Activated naive CD4-positive, alpha-beta T cell treated with anti-CD3 and anti-CD28 coated beads for 36 hours (primary cell): ENCODE measurements around the gene CATSPER1. TPM values are rescaled to one million over a fixed set of nuclear protein-coding genes. Genes with fewer than 3 reads are reported as not detected.

Experiments used
- CTCF ChIA-PET: fragments of 350-600 bp; sonication (Branson Sonifier 250); formaldehyde crosslinking; loops from one replicate; lab custom pipeline; 2021; ENCODE audit warnings: antibody characterized with exemption; lab: Charles Lee
- DNase-seq: peaks from one replicate; pipeline ENCODE4 v3.0.0-alpha.2; 2020
- H3K27ac Mint-ChIP-seq: one replicate; pipeline ENCODE4 v1.8.0; 2021; ENCODE audit warnings: mild to moderate bottlenecking, mixed read lengths
- H3K27me3 Mint-ChIP-seq: one replicate; pipeline ENCODE4 v1.8.0; 2021; ENCODE audit warnings: low read depth, mixed read lengths
- H3K36me3 Mint-ChIP-seq: one replicate; pipeline ENCODE4 v1.8.0; 2021; ENCODE audit warnings: low read depth, mixed read lengths
- H3K4me1 Mint-ChIP-seq: one replicate; pipeline ENCODE4 v1.8.0; 2021; ENCODE audit warnings: low read depth, mixed read lengths
- H3K4me3 Mint-ChIP-seq: one replicate; pipeline ENCODE4 v1.8.0; 2021; ENCODE audit warnings: mild to moderate bottlenecking, moderate library complexity, mixed read lengths
- H3K9me3 Mint-ChIP-seq: one replicate; pipeline ENCODE4 v1.8.0; 2021; ENCODE audit warnings: mixed read lengths
- intact Hi-C: fragments of 100-400 bp; cut with micrococcal nuclease; formaldehyde crosslinking; loops from one replicate; pipeline ENCODE4 v1.15.1; 2023
- total RNA-seq, 2 experiments: library from RNA; stranded (reverse); gene quantifications; one replicate each; pipeline ENCODE4 v1.2.3, GENCODE V29; 2021

The CATSPER1 gene
- total RNA-seq, 2 experiments from 2014 or later: not detected

- CTCF ChIA-PET: interaction anchor here (0.5 to 6.7 kb wide), 11 partner anchors 9 to 302 kb away, joined by 3 to 58 read pairs (median 4); partner anchors contain the start of gene PACS1
- no peak for DNase-seq
- Mint-ChIP-seq H3K4me3 (peak overlapping the region; percentile 99), H3K36me3 (peaks cover 26% of the 10 kb centered on the region), H3K9me3 (no peaks in the 10 kb centered on the region), H3K4me1 (peaks cover 39% of the 10 kb centered on the region), H3K27me3 (peaks cover 7% of the 10 kb centered on the region), H3K27ac (peak overlapping the region; percentile 96)
- intact Hi-C loops: loop anchor here (5.0 kb wide), 1 partner anchor 159 kb away; the partner anchor contains the start of gene CCDC85B
Observed at GRCh38 chr11:66051371-66051765, 25.1 kb upstream of the CATSPER1 start.

GRCh38 chr11:66050581-66051231 is 24.4 kb upstream of the CATSPER1 start:
- Mint-ChIP-seq H3K4me3 (peak overlapping the region; percentile 99), H3K4me1 (peaks cover 40% of the 10 kb centered on the region), H3K36me3 (peaks cover 22% of the 10 kb centered on the region), H3K27me3 (peaks cover 7% of the 10 kb centered on the region), H3K27ac (peak overlapping the region; percentile 96), H3K9me3 (no peaks in the 10 kb centered on the region)
- CTCF ChIA-PET: interaction anchor here (0.5 to 6.7 kb wide), 9 partner anchors 11 to 302 kb away, joined by 3 to 58 read pairs (median 5); no protein-coding TSS in a partner anchor
- intact Hi-C loops: loop anchor here (5.0 kb wide), 1 partner anchor 158 kb away; the partner anchor contains the start of gene CCDC85B
- no peak for DNase-seq

- no peak within 1 kb of the TSS for H3K27ac Mint-ChIP-seq
- CTCF ChIA-PET: interaction anchor here (5.3 kb wide), 1 partner anchor 19 kb away, joined by 37 read pairs; no protein-coding TSS in a partner anchor
- peaks cover 43% of the 10 kb centered on the region for H3K4me1 Mint-ChIP-seq
- H3K4me3 Mint-ChIP-seq: no peak within 1 kb of the TSS
- H3K9me3 Mint-ChIP-seq: no peaks in the 10 kb centered on the region
- DNase-seq: no peak
- intact Hi-C loops: no loop called here
- peaks cover 7% of the 10 kb centered on the region for H3K27me3 Mint-ChIP-seq
- peaks cover 13% of the 10 kb centered on the region for H3K36me3 Mint-ChIP-seq
Observed at GRCh38 chr11:66048547-66049323, 22.5 kb upstream of the CATSPER1 start, which contains the start of gene GAL3ST3. TSS of gene GAL3ST3 (minus strand) at chr11:66049161. CDS start at chr11:66045415, 3,746 bp downstream.

GRCh38 chr11:66047541-66048365 is 21.5 kb upstream of the CATSPER1 start:
- no peak overlapping the region for H3K27ac Mint-ChIP-seq
- H3K4me1 Mint-ChIP-seq: peaks cover 36% of the 10 kb centered on the region
- intact Hi-C loops: no loop called here
- peaks cover 7% of the 10 kb centered on the region for H3K27me3 Mint-ChIP-seq
- H3K9me3 Mint-ChIP-seq: no peaks in the 10 kb centered on the region
- CTCF ChIA-PET: interaction anchor here (0.8 to 5.3 kb wide), 4 partner anchors 9 to 26 kb away, joined by 3 to 37 read pairs (median 12); no protein-coding TSS in a partner anchor
- H3K36me3 Mint-ChIP-seq: peaks cover 7% of the 10 kb centered on the region
- no peak for DNase-seq
- H3K4me3 Mint-ChIP-seq: no peak overlapping the region

- CTCF ChIA-PET: interaction anchor here (0.8 to 5.3 kb wide), 8 partner anchors 8 to 25 kb away, joined by 3 to 37 read pairs (median 16); partner anchors contain the start of gene SF3B2
- Mint-ChIP-seq H3K27me3 (peaks cover 7% of the 10 kb centered on the region), H3K27ac (no peak overlapping the region), H3K4me3 (no peak overlapping the region), H3K9me3 (no peaks in the 10 kb centered on the region), H3K36me3 (no peaks in the 10 kb centered on the region), H3K4me1 (peaks cover 29% of the 10 kb centered on the region)
- intact Hi-C loops: no loop called here
- no peak for DNase-seq
Observed at GRCh38 chr11:66046901-66047300, 20.6 kb upstream of the CATSPER1 start.

GRCh38 chr11:66045177-66045639 is 18.9 kb upstream of the CATSPER1 start:
- no peaks in the 10 kb centered on the region for H3K36me3 Mint-ChIP-seq
- peaks cover 19% of the 10 kb centered on the region for H3K4me1 Mint-ChIP-seq
- no peaks in the 10 kb centered on the region for H3K9me3 Mint-ChIP-seq
- intact Hi-C loops: no loop called here
- CTCF ChIA-PET: interaction anchor here (0.5 to 5.3 kb wide), 28 partner anchors 9 to 276 kb away, joined by 3 to 37 read pairs (median 5); partner anchors contain the start of genes CATSPER1, CCDC85B, FIBP and FOSL1
- H3K4me3 Mint-ChIP-seq: peak overlapping the region; percentile 12
- peak; percentile 88 for DNase-seq
- H3K27me3 Mint-ChIP-seq: peaks cover 7% of the 10 kb centered on the region
- H3K27ac Mint-ChIP-seq: peak overlapping the region; percentile 42

GRCh38 chr11:66044757-66045156 is 18.5 kb upstream of the CATSPER1 start:
- peak; percentile 27 for DNase-seq
- CTCF ChIA-PET: interaction anchor here (0.6 to 5.3 kb wide), 27 partner anchors 8 to 275 kb away, joined by 3 to 37 read pairs (median 5); partner anchors contain the start of genes CATSPER1, CCDC85B, FIBP and FOSL1
- Mint-ChIP-seq H3K9me3 (no peaks in the 10 kb centered on the region), H3K36me3 (no peaks in the 10 kb centered on the region), H3K4me1 (peaks cover 19% of the 10 kb centered on the region), H3K27ac (peak overlapping the region; percentile 42), H3K4me3 (peak overlapping the region; percentile 8), H3K27me3 (peaks cover 7% of the 10 kb centered on the region)
- intact Hi-C loops: no loop called here

GRCh38 chr11:66042996-66043906 is 17.0 kb upstream of the CATSPER1 start:
- Mint-ChIP-seq H3K27ac (no peak overlapping the region), H3K9me3 (no peaks in the 10 kb centered on the region), H3K4me1 (peaks cover 12% of the 10 kb centered on the region), H3K36me3 (no peaks in the 10 kb centered on the region), H3K4me3 (no peak overlapping the region), H3K27me3 (peaks cover 2% of the 10 kb centered on the region)
- CTCF ChIA-PET: interaction anchor here (0.6 to 5.3 kb wide), 7 partner anchors 7 to 154 kb away, joined by 3 to 37 read pairs (median 12); partner anchors contain the start of genes CCDC85B, FIBP and SF3B2
- intact Hi-C loops: no loop called here
- no peak for DNase-seq

GRCh38 chr11:66042227-66042995 is 16.1 kb upstream of the CATSPER1 start:
- Mint-ChIP-seq H3K4me3 (no peak overlapping the region), H3K27ac (no peak overlapping the region), H3K4me1 (peaks cover 12% of the 10 kb centered on the region), H3K27me3 (no peaks in the 10 kb centered on the region), H3K9me3 (no peaks in the 10 kb centered on the region), H3K36me3 (no peaks in the 10 kb centered on the region)
- no peak for DNase-seq
- intact Hi-C loops: no loop called here
- CTCF ChIA-PET: interaction anchor here (1.2 kb wide), 1 partner anchor 10 kb away, joined by 5 read pairs; the partner anchor contains the start of gene SF3B2

GRCh38 chr11:66039765-66040164 is 13.5 kb upstream of the CATSPER1 start:
- peaks cover under 1% of the 10 kb centered on the region for H3K27me3 Mint-ChIP-seq

More at GRCh38 chr11:66039765-66040164, 13.5 kb upstream of the CATSPER1 start:
- intact Hi-C loops: no loop called here
- Mint-ChIP-seq H3K4me3 (no peak overlapping the region), H3K36me3 (no peaks in the 10 kb centered on the region), H3K27ac (no peak overlapping the region), H3K4me1 (peaks cover 2% of the 10 kb centered on the region), H3K9me3 (peaks cover 2% of the 10 kb centered on the region)
- DNase-seq: no peak
- CTCF ChIA-PET: interaction anchor here (0.6 to 1.0 kb wide), 2 partner anchors 11 to 140 kb away, joined by 3 read pairs; no protein-coding TSS in a partner anchor
